ENCODE data around the gene CYBA.

The CYBA gene

DNA sequence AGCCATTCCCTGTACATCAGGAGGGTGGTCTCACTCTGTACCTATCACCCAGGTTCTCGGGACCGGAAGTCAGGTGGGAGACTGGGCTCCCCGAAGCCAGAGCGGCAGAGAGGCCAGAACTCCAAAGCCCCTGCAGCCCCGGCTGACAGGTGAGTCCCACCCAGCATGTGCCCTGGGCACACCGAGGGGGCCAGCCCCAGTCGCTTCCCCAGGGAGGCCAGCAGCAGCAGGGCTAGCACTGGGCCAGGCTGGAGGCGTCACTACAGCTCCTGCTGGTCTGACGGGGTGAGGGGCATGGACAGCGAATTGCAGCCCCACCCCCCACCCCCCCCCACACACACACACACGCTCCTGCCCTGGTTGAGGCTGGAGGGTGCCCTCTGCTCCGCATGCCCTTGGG is 20.4 kb downstream of the CYBA start:
- DNase-seq (ENCODE audit: low spot score): no peak

DNA sequence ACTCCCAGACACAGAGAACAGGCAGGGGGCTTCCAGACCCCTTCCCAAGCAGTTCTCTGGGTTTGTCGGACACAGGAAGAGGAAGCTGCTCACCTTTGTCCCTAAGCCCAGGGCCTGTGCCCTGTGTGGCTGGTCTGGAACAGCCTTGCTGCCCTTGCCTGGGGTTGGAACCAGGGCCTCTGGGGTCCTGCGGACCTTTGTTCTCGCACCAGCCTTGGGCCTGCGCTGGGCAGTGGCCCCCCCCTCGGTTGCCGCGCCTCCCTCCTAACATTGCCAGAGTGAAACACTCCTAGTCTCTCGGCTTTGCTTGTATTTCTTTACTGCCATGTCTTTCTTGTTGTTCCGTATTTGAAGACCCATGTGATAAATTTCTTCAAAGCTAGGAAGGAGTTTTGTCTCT is 21.0 kb downstream of the CYBA start:
- DNase-seq (ENCODE audit: low spot score): no peak

DNA sequence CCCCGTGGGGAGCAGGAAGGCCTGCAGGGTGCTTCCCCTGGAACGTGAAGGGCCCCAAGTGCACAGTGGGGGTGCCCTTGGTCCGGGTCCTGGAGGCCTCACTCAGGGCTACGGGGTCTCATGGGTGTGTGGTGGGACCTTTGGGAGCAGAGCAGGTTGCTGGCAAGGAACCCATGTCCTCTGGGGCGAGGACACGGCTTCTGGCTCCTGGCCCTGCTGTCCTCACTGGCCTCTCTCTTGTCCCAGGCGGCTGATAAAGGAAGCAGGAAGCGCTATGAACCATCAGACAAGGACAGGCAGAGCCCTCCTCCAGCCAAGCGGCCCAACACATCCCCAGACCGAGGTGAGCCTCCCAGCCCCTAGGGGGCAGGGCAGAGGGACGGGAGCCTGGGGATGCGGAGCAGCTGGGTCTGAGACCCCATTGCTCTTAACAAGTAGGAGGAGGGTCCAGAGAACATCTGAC is 22.3 kb downstream of the CYBA start:
- DNase-seq (ENCODE audit: low spot score): no peak

DNA sequence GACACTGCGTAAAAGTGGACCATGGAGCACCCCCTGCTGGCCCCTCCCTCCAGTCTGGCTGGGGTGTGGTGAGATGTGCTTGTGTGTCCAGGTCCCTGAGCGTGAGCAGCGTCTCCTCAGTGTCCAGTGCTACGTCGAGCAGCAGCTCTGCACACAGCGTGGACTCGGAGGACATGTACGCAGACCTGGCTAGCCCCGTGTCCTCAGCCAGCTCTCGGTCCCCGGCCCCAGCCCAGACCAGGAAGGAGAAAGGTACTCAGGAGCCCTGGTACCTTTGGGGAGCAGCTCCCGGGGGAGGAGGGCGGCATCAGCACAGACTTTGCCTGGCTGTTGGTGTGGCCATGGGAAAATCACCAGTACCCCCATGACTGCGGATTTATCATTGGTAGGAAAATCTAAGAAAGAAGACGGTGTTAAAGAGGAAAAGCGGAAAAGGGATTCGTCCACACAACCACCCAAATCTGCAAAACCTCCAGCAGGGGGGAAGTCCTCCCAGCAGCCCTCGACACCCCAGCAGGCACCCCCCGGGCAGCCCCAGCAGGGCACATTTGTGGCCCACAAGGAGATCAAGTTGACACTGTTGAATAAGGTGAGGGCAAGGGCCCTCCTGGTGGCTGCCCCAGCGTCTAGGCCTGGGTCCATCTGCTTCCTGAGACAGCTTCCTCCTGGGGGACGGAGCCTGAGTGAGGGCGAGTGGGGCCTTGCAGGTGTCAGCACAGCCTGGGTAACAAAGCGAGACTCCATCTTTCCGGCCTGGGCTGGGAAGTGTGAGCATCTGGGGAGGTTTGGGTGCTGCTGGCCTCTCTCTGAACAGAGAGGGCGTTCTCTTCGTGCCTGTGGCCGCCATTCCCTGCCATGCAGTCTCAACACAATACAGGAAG is 23.1 kb downstream of the CYBA start:
- no peak for DNase-seq (ENCODE audit: low spot score)

DNA sequence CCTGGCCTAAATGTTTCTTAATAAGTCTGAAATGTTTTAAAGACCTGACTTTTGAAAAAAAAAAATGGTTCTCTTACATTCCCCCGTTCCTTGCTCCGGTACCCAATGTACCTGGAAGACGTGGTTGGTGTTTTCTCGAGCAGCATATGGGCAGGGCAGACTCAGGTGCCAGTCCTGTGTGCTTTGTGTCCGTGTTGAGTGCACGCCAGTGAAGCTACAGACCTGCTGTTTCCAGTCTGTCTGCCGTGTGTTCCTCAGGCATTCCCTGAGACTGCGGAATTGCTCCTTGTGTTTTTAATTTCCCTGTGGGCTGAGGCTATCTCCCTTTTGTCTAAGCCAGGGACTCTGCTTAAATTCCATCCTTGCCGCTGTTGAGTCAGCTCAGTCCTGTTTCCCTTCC is 24.2 kb downstream of the CYBA start:
- no peak for DNase-seq (ENCODE audit: low spot score)

DNA sequence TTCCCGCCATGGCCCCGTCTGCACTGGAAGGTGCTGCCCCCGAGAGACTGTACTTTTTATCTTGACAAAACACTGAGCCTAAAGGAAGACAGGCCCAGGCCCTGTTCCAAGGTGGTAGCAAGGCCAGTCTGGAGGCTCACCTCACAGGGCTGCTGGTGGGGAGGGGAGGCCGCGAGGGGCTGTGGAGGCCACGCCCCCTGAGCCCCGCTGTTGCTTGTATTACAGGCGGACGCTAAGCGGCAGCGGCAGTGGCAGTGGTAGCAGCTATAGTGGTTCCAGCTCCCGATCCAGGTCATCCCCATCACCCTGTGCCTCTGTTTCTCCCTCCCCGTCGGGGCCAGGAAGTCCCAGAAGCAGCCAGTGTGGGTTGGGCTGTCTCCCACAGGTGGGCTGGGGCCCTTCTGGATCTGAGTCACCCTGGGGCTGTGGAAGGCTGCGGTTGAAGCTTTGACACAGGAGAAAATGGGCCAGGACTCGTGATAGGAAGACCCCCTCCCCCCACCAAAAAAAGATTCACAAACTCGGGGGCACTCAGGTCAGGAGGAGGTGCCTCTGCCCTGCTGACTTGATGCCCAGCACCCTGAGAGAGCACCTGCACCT is 25.8 kb downstream of the CYBA start:
- no peak for DNase-seq (ENCODE audit: low spot score)

DNA sequence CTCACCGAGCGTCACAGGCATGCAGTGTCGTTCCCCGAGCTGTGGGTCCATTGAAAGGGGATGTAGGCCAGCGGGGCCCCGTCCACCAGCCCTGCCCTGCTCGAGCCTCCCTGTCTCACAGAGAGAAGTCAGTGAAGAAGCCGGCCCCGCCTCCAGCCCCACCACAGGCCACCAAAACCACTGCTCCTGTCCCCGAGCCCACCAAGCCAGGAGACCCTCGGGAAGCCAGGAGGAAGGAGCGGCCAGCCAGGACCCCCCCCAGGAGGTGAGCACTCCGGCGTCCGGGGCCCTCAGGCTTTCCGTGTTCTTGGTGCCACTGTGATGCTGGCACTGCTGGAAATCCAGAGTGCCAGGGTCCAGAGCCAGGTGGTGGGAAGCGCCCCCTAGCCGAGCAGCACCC is 26.4 kb downstream of the CYBA start:
- DNase-seq (ENCODE audit: low spot score): no peak

DNA sequence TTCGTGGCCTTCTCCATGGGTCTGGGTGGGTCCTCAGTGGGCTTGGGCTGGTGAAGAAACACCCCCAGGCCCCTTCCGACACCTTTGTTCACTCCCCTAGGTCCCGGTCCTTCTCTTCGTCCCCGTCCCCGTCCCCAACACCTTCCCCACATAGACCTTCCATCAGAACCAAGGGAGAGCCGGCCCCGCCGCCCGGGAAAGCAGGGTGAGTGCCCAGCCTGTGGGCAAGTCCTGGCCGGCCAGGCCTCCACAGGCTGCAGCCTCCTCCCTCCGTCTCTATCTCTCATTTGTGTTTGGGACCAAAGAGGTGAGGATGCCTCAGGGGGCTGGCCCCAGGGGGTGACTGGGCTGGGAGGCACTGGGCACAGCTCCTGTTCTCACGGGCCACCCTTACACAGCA is 27.0 kb downstream of the CYBA start:
- DNase-seq (ENCODE audit: low spot score): no peak

DNA sequence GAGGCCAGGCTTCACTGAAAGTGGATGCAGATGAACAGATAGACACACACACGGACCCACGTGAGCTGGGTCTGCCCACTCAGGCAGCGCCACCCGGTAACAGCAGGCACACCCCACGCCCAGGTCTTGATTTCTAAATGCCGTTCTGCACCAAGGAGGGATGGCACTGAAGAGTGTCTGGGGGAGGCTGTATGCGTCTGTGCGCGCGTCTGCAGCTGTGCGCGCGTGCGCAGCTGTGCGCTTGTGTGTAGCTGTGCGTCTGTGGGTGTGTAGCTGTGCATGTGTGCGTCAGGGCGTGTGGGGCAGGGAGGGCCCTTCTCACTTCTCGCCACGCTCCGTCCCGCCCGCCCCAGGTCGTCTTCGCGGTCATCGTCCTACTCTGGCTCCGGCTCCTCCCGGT is 28.0 kb downstream of the CYBA start:
- no peak for DNase-seq (ENCODE audit: low spot score)

DNA sequence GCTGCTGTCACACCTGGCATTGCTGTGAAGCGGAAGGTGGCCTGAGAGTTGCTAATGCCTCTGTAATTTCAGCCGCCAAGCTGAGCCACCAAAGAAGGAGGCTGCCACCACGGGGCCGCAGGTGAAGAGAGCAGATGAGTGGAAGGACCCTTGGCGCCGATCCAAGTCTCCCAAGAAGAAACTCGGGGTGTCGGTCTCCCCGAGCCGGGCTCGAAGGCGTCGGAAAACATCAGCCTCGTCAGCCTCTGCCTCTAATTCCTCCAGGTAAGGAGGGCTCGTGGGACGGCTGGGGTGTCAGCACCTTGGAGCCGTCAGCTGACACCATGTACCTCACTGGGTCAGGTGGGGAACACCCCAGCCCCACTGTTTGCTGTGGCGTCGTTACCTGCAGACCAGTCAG is 28.7 kb downstream of the CYBA start:
- no peak for DNase-seq (ENCODE audit: low spot score)

DNA sequence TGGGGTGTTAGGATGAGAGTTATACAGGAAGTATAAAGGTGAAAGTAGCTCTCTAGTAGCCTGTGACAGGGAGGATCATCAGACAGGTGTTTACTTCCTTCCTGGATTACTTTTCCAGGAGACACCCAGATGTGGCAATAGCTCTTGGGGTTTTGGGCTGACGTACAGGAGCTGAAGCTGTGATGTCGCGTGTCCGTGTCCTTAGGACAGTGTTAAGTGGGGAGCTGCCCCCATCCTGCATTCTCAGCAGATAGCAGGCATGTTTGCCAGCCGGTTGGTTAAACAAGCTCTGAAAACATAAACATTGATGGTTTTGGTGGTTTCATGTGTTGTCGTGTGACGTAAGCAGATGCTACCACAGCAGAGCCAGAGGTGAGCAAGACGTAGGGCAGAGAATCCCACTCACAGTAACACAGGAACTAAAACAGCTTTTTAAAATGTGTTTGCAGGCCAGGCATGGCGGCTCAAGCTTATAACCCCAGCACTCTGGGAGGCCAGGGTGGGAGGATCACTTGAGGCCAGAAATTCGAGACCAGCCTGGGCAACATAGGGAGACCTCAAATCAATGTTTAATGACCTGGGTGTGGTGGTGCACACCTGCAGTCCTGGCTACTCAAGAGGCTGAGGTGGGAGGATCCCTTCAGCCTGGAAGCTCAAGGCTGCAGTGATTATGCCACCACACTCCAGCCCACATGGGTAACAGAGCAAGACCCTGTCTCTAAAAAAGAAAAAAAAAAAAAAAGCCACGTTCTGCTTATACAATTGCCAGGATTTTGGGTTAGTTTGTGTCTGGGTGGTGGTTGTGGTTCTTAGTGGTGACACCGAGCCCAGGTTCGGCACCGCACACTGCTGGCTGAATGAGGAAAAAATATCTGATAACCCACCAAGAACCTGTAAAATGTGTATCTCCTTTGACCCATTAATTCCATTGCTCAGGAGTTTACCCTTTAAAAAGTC is 30.7 kb downstream of the CYBA start:
- DNase-seq (ENCODE audit: low spot score): no peak

DNA sequence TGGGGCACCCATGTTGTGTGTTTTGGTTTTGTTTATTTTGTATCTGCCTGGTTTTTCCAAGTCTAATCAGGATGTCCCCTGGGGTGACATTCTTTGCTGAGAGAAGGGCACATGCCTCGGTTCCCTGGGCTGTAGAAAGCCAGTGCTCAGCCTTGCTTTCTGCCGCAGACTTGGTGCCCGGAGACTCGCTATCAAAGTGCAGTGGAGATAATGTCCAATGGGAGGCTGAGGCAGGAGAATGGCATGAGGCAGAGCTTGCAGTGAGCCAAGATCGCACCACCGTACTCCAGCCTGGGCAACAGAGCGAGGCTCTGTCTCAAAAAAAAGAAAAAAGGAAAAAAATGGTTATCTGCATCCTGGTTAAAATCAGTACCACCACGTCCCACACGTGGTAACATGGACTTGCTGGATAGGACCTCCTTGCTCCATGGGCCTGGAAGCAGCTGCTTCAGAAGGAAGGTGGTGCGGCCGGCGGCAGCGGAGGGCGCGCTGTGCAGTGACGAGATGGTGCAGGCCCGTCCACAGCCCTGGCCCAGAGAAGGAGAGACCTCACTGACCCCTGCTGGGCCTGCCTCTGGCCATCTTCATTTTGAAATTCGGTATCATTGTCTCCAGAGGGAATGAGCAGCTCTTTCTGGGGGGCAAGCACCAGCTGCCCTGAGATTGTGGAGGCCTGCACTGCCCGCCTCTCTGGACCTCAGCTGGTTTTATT is 31.7 kb downstream of the CYBA start:
- DNase-seq (ENCODE audit: low spot score): no peak

DNA sequence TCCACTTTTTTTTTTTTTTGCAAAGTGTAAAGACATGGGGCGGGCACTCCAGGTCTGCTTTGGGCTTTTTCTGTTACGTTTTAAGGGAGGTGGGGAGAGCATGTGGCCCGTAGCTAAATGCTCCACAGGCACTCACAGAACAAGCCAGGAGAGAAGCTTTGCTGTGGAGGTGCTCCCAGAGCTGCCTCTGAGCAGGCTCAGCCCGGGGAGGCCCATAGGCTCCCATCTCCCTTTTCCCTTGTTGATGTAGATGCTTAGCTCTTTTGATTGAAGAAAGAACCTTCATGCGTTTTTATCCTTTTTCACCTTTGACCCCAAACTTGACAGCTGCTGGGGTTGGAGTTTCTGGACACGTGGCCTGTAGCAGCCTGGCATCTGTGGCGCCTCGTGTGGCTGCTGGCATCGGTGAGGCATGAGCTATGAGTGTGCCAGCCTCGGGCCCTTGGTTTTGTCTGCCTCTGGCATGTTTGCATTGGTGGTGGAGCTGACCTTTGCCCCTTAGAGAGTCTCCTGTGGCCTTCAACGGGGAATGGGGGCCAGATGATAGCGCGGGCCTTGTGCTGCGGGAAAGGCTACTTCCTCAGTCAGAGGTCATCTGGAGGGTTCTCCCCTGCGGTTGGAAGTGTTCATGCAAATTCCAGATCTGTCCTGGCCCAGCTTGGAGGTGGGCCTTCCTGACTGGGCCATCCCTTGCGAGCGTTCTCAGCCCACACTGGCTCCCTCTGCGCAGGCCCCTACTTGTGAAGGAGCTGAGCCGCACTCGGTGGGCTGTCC is 32.5 kb downstream of the CYBA start:
- DNase-seq (ENCODE audit: low spot score): no peak

DNA sequence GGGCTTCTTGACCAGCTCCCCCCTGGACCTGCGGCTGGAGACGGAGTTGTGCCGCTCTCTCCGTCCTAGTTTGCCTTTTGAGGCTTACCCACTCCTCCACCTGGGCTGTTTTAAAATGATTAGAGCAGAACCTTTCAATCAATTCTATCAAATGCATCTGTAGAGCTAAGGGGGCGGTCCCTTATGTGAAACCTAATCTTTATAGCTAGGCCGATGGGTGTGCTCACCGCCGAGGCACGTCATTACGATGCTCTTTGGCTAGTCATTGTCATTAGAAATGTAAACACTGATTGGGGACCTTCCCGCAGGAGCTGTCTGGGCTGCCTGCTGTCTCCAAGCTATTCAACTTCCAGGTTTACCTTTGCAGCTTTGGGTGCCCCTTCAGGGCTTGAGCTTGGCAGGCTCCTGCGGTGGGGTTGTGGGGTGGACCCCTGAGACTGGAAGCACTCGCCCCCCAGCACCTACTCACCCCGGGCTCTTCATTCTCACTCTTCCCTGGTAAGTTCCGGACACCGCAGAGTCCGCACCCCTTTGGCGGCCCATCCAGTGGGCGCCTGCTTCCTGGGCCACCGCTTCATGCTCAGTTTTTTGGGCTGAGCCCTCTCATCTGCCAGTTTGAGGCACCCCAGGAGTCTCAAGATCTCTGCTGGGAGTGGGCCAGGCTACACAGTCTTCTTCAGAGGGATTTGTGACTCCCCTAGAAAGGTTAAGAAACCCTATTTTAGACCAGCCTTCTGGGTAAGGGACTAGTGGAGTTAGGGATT is 33.4 kb downstream of the CYBA start:
- no peak for DNase-seq (ENCODE audit: low spot score)

DNA sequence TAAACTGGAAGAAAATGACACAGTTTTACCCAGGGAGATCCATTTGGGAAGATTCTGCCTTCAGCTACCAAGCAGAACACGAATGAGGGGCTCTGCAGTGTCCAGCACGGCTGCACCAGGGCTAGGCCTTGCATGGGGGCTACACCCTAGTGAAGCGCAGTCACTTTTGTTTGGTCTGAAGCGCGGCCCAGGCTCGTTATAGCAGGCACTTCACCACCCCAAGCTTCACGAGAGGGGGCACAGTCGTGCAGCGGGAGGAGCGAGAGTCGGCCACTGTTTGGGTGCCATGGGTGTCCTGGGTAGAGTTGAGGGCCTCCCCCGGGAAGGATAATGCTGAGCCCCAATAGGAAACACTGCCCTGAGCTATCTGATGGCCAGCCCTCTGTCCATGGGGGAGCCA is 34.1 kb downstream of the CYBA start:
- DNase-seq (ENCODE audit: low spot score): no peak

DNA sequence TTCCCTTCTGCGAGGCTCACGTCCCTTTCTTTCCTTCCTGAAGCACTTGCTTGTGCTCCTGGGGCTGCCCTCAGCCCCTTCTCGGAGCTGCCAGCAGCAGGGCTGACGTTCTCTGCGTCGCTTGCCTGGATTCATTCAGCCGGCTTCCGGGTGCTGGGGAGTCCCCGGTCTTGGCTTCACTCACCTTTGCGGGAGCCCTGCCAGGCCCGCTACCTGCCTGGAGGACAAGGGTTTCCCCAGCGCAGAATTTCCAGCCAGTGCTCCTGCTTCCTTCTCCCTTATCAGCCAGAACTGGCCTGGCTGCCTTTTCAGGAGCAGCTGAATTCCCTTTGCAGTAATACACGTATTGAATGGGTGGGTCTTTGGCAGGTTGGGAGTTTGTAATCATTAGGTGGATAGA is 34.5 kb downstream of the CYBA start:
- DNase-seq (ENCODE audit: low spot score): no peak

DNA sequence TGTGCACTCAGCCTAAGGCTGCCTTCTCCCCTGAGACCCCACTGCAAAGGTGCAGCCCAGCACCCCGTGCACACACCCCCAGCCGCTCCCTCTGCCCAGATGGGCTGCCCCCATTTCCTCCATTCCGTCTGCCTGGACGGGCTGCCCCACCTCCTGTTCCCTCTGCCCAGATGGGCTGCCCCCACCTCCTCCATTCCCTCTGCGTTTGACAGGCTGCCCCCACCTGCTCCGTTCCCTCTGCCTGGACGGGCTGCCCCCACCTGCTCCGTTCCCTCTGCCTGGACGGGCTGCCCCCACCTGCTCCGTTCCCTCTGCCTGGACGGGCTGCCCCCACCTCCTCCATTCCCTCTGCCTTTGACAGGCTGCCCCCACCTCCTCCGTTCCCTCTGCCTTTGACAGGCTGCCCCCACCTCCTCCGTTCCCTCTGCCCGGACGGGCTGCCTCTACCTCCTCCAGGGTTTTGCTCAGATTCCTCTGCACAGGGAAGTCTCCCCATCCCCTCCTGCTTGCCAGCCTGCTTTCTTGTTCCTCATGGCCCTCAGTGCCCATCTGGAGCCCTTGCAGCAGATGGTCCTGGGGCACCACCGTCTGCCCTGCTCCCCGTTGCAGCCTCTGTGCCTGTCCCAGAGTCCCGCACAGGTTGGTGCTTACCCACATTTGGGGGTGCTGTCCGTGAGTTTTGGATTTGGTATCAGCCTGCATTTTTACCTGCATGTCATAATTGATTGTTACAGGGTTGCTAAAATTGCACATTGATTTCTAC is 35.9 kb downstream of the CYBA start:
- no peak for DNase-seq (ENCODE audit: low spot score)

DNA sequence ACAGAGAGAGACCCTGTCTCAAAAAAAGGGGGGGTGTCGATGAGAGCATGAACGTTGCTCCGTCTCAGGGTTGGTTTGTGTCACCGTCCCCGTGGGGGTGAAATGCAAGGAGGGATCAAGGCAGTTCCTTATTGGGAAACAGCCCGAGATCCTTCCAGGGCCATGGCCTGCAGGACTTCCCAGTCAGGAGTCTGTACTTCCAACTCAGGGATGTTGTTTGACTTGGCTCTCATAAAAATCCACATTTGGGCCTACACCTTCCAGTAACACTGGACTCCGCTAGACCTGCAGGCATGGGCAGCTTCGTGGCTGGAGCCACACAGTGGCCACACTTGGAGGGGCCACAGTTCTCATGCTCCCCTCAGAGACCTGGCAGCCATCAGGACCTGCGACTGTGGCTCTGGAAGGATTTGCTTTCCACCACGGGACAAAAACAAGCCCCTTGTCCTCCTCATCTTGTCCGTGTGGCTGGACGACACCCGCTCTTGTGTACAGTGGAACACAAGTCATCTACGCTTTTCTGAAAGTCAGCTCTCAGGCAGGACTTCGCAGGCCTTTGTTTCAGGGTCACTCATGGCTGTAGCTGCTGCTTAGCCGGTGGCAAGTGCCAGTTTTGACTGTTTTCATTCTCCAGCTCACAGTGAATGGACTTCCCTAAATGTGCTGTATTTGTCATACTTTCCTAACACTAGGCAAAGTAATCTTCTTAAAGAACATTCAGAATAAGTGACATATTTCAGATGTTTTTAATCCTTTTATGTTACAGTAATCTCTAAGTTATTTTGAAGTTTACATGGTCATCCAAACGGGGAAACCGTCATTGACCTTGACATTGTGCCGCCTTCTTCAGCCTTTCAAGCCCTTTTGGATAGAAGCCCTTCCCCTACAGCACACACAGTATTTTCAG is 36.7 kb downstream of the CYBA start:
- no peak for DNase-seq (ENCODE audit: low spot score)

DNA sequence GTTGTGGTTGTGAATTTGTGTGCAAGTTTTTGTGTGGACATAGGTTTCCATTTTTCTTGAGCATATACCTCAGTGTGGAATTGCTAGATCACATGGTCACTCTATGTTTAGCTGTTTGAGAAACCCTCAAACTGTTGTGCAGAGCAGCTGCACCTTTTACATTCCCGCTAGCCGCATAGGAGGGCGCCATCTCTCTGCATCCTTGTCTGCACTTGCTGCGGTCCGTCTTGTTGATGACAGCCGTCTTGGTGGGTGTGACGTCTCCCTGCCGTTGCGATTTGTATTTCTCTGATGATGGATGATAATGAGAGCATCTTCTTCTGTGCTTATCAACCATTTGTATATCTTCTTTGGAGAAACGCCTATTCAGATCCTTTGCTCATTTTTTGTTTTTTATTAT is 37.6 kb downstream of the CYBA start:
- no peak for DNase-seq (ENCODE audit: low spot score)
